Fibroblast of mammary gland (primary cell): ENCODE measurements around the gene CORO1C.

Experiments
- DNase-seq: peaks from one replicate; pipeline ENCODE4 v3.0.0-alpha.2; 2010; ENCODE audit warnings: low read depth
- H3K4me3 ChIP-seq: 2 replicates; pipeline ENCODE4 v1.5.1; 2011; ENCODE audit warnings: low read depth, mild to moderate bottlenecking, low read length, moderate library complexity; ENCODE audit not compliant: control insufficient read depth
- TF ChIP-seq, protein P1 (sequence below): conservative IDR thresholded peaks from 2 replicates; pipeline ENCODE4 v1.5.1; 2011; ENCODE audit warnings: low read depth, low read length, inconsistent platforms; ENCODE audit not compliant: control insufficient read depth, insufficient read depth

The CORO1C gene

DNA sequence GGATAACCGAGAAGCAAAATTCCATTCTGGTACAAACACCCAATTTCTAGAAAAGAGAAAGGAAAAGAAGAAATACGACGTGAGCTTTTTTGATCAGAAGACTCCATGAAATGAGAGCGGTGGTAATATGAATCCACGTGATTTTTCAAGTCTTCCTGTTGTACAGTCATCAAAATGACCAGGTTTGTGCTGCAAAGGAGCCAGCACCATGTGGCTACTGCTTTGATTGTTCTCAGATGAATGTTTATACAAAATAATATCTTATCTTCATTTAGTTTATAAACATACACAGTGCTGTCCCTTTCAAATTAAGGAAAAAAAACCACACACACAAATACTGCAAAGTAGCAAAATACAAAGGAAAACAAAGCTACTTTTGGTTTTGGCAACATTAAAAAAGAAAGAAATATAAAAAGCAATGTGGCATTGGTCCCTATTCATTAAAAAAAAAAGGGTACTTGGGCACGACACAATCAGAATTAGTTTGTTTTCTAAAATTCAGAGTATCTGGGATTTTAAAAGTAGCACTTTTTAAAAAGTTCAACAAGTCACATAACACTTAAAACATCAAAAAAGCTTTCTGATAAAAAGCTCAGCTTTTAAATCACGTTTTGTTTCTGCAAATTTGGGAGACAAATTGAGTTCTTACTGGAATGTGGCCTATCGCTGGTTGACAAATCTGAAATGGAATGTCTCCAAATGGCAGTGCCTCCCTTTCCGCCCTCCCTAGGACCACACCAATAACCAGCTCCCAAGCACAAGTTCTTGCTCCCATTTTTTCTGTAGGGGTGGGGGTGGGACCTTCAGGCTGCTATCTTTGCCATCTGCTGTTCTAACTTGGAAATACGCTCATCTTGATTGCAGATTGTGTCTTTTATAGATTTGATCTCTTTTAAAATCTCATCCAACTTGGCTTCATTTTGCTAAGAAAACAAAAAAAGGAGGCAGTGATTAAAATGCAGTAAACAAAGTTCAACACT, 84.4 kb downstream of the CORO1C start:
- TF ChIP-seq, protein P1, sequence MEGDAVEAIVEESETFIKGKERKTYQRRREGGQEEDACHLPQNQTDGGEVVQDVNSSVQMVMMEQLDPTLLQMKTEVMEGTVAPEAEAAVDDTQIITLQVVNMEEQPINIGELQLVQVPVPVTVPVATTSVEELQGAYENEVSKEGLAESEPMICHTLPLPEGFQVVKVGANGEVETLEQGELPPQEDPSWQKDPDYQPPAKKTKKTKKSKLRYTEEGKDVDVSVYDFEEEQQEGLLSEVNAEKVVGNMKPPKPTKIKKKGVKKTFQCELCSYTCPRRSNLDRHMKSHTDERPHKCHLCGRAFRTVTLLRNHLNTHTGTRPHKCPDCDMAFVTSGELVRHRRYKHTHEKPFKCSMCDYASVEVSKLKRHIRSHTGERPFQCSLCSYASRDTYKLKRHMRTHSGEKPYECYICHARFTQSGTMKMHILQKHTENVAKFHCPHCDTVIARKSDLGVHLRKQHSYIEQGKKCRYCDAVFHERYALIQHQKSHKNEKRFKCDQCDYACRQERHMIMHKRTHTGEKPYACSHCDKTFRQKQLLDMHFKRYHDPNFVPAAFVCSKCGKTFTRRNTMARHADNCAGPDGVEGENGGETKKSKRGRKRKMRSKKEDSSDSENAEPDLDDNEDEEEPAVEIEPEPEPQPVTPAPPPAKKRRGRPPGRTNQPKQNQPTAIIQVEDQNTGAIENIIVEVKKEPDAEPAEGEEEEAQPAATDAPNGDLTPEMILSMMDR: peak; percentile 16
- DNase-seq: peak; percentile 52
- H3K4me3 ChIP-seq: no peak overlapping the region

DNA sequence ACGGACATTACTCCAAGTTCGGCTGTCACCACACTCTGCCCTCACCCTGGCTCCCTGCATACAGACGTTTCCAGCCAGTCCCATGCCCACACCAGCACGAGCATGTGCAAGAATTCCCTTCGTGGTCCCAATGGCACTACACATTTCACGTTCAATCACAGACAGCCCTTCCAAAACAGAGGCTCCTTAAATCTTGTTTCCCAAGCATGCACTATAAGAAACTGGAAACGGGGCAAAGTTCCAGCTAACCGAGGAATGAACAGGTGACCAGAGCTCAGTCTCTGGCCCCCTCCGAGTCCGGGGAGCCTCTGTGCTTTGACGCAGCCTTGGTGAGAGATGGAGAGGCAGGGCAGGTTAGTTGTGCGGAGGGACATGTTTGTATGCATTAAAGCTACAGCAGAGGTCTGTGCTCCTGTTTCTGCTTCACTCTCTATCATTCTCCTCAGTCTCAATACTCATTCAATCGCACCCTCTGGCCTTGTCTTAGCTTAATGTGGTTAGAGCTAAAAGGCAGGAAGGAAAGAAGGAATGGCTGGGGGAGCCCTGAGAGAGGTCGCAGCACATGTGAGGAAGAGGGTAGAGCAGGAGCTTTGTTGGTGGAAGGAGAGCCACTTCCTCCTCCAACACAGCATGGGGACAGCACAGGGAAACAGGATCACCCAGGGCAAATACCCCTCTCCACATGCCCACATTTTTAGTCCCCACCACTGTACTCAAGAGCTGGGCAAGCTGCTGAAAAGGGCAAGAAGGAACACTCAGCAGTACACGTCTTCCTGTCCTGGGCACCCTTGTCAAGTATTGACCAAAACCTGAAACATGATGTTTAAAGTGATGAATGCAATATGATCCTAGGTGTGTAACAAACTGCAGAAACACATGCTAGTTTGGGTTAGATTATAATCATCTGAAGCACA, 85.4 kb downstream of the CORO1C start:
- H3K4me3 ChIP-seq: no peak overlapping the region
- TF ChIP-seq, protein P1: no peak
- no peak for DNase-seq

DNA sequence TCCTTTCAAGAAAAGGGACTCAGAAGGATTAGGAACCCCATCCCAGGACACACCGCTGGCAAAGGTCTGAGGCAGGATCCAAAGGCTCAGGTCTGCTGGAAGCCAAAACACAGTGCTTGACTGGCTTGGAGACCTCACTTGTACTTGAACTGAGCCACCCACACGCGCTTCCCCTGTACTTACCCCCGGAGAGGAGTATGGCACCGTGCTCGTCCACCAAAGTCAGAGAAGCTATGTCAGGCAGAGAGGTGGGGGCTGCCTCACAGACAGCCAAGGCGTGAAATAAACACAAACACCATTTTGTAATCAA, 86.6 kb downstream of the CORO1C start:
- no peak overlapping the region for H3K4me3 ChIP-seq
- no peak for DNase-seq
- TF ChIP-seq, protein P1: no peak

DNA sequence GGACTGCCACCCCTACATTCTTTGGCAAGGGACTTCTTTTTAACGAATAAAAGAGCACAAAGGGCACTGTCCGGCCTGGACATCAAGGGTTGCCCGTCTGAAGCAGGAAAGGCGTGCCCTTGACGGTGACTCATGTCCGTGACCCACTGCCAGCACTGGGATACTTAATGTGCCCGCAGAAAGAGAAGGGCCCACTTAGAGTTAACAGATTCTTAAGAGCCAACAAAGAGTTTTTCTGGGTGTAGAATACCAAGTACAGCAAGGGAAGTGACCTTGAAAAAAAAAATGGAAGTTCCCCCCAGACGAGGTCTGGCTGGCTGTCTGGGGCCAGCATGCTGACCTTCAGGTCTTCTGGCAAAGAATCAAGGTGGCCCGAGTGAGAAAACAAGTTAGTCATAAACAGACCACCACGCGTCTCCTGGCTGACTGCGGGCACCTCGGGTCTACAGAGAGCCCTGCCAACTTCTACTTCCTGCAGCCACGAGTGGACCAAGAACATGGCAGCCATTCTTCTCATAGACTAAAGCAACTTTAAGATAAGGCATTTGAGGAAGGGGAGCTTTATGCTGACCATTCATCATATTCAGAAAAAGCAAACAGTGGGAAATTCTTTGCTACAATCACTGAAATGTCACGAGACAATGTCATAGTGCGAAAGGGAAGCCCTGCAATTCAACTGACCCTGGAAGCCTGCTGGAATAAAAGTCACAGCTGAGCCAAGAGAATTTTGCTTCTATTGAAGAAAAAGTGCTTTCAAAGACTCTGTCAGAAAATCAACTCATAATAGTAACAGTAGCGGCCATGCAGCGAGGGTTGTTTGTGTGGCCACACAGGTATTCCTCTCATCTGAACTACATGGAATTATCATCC, 87.1 kb downstream of the CORO1C start:
- DNase-seq: peak; percentile 45
- TF ChIP-seq, protein P1: no peak
- no peak overlapping the region for H3K4me3 ChIP-seq

DNA sequence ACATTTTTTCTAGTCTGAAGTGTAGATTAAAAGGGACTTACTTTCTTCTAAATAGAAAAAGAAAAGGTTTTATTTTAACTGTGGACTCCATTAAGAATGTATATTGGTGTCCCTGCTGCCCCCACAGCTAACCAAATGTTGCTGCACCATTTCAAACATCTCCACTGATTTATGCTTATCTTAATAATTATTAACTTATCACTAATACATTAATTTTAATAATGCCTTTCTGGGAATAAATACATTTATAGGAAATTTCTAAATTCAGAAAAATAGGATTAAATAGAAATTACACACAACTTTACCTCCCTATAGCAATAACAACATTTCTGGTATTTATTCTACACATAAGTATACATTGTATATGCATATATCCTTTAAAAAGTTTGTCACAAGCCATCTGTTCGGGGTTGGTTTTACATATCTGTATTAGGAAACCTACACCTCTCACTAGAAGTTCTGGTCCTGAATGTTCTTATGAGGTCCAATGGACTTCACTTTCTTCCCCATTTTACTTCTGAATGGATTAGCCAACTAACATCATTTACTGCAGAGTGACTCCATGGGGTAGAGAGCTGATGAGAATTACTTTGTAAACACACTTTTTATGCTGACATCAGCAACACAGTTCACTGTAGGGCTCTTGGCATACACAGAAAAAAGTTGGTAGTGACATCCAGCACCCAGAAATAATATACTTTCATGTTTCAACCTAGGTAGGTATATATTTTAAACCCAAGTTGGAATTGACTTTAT, 88.2 kb downstream of the CORO1C start:
- H3K4me3 ChIP-seq: no peak overlapping the region
- TF ChIP-seq, protein P1: no peak
- DNase-seq: no peak
